ENCODE results near the gene UGT1A6.
"Not testable (repeated sequence)": the region's sequence is repeated elsewhere in the genome, so short reads cannot be mapped to it uniquely, and the experiment has no call there.

Gene UGT1A6

DNA sequence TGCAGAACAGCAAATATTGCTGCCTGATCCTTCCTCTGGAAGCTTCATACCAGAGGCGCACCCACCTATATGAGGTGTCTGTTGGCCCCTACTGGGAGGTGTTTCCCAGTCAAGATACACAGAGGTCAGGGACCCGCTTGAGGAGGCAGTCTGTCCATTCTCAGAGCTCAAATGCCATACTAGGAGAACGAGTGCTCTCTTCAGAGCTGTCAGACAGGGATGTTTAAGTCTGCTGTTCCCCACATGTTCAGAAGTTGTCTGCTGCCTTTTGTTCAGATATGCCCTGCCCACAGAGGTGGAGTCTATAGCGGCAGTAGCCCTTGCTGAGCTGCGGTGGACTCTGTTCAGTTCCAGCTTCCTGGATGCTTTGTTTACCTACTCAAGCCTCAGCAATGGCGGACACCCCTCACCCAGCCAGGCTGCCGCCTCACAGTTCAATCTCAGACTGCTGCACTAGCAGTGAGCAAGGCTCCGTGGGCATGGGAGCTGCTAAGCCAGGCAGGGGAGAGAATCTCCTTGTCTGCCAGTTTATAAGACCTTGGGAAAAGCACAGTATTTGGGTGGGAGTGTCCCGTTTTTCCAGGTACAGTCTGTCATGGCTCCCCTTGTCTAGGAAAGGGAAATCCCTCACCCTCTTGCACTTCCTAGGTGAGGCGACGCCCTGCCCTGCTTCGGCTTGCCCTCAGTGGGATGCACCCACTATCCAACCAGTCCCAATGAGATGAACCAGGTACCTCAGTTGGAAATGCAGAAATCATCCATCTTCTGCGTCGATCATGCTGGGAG is 44.4 kb downstream of the UGT1A6 start:
- DNase-seq: not testable (repeated sequence)

DNA sequence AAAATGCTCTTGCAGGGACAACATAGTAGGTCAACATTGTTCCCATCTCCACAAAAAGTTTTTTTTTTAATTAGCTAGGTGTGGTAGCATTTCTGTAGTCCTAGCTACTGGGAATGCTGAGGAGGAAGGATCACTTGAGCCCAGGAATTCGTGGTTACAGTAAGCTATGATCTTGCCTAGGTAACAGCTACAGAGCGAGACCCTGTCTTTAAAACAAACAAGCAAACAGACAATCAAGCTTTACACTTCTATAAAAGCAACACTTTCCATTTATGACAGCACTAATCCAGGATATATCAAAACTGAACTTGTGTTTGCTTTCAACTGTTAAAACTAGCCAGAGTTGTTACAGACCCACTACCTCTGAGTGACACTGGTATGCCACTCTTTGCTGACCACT is 48.2 kb downstream of the UGT1A6 start:
- no peak for DNase-seq

DNA sequence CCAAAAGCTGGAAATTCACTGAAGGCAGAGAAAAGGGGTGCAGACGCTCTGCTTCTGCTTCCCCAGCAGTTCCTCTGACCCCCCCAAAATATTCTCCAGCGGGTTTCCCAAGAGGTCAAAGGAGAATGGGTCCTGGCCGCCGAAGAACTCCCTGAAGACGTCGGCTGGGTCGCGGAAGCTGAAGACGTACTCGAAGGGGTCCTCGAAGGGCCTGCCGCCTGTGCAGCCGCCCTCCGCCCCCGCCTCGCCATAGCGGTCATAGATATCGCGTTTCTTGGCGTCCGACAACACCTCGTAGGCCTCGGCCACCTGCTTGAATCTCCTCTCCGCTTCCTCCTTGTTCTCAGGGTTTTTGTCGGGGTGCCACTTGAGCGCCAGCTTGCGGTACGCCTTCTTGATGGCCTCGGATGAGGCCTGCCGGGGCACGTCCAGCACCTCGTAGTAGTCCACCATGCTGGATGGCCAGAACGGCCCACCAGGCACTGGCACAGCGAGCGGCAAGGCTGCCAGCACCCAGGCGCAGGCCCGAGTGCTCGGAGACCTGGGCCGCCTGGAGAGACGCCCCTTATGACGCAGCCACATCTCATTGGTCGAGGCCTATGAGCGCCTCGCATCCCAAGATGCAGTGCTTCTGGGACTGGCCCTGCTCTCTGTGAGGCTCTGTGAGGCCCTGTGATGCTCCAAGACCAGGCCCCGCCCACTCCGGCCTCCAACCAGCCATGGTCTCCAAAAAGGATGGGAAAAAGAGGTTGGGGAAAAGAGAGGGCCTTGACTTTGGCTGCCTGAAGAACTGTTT is 51.0 kb downstream of the UGT1A6 start:
- no peak for DNase-seq

DNA sequence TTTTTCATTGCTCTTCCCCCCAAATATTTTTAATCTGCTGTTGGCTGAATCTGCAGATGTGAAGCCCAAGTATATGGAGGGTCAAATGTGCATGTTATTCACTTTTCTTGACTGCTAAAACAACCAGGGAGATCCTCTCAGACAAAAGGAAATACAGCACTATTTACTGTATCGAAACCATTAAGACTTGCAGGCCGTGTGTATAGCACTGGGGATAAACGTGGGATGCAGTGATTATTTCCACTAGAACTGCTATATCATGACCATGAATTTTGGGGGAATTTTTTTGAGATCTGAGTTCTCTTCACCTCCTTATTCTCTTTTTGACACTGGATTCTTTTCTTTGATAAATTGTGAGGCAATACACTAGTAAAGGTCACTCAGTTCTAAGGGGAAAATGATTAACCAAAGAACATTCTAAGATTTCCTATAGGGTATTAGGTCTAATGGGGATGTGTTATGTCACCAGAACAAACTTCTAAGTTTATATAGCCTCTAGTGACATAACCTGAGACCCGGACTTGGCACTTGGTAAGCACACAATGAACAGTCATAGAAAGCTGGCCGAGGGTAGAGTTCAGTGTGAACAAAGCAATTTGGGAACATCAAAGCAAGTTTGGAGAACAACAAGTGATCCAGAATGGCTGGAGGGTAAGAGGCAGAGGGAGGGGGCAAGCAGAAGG is 52.5 kb downstream of the UGT1A6 start:
- no peak for DNase-seq

DNA sequence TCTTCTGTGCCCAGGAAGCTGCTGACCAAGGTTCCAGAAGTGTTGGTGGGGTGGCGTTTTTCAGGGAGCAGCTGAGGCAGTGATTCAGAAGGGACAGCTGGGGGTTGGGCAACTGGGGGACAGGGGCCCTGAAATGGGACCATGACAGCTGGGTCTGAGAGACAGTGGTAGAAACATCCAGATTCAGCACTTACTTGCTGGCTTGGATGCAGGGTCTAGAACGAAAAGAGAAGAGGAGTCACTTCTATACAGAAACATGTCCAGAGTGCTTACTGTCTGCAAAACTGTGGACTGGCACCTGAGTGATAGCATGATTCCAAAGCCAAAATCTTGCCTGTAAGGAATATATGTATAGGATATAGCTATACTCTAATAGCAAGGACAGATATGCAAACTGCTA is 53.1 kb downstream of the UGT1A6 start:
- DNase-seq: not testable (repeated sequence)

DNA sequence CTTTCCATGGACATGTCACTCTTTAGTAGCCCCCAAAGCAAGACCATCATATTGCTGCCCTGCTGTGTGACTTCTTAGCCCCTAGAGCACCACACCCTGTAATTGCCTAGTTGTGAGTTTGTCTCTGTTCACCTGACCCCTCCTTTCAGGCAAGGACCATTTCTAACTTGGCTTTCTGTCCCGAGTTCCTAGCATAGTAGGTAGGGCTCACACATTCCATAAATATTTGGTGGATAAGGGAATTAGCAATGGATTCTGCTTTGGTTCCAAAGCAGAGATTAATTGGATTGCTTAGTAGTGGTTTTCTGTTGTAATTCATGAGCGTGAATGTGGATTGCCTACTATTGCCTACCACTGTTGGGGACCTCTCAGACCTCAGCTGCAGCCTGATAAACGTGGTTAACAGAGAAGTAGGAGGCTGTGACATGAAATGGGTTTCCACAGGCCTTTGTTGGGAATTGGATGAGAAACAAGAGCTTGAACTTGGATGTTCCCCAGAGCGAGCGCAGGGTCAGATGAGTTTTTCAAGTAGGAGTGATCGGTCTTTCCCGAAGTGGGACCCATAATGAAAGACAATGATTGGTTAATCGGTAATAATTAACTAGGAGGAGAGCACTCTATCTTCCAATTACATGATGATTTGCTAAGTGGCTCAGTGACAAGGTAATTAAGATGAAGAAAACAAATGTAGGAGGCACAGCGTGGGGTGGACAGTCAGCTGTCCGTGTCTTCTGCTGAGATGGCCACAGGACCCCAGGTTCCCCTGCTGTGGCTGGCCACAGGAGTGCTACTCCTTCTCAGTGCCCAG is 54.0 kb downstream of the UGT1A6 start:
- DNase-seq: no peak

DNA sequence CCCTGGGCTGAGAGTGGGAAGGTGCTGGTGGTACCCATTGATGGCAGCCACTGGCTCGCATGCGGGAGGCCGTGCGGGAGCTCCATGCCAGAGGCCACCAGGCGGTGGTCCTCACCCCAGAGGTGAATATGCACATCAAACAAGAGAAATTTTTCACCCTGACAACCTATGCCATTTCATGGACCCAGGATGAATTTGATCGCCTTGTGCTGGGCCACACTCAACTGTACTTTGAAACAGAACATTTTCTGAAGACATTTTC is 54.5 kb downstream of the UGT1A6 start:
- DNase-seq: no peak

DNA sequence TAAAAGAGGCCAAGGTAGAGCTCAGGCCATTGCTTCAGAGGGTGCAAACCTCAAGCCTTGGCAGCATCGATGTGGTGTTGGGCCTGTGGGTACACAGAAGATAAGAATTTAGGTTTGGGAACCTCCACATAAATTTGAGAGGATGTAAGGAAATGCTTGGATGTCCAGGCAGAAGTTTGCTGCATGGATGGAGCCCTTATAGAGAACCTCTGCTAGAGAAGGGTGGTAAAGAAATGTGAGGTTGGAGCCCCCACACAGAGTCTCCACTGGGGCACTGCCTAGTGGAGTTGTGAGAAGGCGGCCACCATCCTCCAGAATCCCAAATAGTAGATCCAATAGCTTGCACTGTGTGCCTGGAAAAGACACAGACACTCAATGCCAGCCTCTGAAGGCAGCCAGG is 58.0 kb downstream of the UGT1A6 start:
- DNase-seq: not testable (repeated sequence)

DNA sequence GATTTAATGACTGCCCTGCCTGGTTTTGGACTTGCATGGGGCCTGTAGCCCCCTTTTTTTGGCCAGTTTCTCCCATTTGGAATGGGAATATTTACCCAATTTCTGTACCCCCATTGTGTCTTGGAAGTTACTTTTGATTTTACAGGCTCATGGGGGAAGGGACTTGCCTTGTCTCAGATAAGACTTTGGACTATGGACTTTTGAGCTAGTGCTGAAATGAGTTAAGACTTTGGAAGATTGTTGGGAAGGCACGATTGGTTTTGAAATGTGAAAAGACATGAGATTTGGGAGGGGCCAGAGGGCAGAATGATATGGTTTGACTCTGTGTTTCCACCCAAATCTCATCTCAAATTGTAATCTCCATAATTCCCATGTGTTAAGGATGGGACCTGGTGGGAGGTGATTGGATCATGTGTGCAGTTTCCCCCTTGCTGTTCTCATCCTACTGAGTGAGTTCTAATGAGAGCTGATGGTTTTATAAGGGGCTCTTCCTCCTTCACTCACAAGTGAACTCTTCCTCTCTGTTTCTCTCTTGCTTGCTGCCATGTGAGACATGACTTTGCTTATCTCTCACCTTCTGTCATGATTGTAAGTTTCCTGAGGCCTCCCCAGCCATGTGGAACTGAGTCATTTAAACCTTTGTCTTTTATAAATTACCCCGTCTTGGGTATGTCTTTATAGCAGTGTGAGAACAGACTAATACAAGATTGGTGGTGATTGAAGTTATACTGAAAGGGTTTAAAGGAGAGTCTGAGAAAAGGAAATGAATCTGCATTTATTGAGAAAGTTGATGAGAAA is 58.7 kb downstream of the UGT1A6 start:
- not testable (repeated sequence) for DNase-seq

DNA sequence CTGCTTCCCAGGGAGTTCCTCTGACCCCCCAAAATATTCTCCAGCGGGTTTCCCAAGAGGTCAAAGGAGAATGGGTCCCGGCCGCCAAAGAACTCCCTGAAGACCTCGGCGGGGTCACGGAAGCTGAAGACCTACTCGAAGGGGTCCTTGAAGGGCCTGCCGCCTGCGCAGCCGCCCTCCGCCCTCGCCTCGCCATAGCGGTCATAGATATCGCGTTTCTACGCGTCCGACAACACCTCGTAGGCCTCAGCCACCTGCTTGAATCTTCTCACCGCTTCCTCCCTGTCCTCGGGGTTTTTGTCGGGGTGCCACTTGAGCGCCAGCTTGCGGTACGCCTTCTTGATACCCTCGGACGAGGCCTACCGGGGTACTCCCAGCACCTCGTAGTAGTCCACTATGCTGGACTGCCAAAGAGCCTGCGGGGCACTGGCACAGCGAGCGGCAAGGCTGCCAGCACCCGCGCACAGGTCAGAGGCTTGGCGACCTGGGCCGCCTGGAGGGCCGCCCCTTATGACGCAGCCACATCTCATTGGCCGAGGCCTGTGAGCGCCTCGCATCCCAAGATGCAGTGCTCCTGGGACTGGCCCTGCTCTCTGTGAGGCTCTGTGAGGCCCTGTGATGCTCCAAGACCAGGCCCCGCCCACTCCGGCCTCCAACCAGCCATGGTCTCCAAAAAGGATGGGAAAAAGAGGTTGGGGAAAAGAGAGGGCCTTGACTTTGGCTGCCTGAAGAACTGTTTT is 62.4 kb downstream of the UGT1A6 start:
- DNase-seq: no peak

DNA sequence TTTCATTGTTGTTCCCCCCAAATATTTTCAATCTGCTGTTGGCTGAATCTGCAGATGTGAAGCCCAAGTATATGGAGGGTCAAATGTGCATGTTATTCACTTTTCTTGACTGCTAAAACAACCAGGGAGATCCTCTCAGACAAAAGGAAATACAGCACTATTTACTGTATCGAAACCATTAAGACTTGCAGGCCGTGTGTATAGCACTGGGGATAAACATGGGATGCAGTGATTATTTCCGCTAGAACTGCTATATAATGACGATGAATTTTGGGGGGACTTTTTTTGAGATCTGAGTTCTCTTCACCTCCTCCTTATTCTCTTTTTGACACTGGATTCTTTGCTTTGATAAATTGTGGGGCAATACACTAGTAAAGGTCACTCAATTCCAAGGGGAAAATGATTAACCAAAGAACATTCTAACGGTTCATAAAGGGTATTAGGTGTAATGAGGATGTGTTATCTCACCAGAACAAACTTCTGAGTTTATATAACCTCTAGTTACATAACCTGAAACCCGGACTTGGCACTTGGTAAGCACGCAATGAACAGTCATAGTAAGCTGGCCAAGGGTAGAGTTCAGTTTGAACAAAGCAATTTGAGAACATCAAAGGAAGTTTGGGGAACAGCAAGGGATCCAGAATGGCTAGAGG is 63.9 kb downstream of the UGT1A6 start:
- DNase-seq: no peak

DNA sequence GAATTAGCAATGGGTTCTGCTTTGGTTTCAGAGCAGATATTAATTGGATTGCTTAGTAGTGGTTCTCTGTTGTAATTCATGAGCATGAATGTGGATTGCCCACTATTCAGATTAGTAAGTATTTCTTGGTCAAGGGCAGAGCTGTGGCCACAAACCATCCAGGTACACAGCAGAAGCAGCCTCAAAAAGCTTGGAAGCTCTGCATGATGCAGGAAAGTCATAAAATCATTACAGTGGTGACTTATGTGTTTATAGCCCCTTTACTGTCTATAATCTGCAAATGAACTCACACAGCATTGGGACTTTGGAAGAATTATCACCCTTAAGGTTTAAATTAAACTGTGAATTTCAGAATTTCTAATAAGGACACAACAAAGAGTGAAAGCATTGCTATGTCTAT is 65.5 kb downstream of the UGT1A6 start:
- no peak for DNase-seq

DNA sequence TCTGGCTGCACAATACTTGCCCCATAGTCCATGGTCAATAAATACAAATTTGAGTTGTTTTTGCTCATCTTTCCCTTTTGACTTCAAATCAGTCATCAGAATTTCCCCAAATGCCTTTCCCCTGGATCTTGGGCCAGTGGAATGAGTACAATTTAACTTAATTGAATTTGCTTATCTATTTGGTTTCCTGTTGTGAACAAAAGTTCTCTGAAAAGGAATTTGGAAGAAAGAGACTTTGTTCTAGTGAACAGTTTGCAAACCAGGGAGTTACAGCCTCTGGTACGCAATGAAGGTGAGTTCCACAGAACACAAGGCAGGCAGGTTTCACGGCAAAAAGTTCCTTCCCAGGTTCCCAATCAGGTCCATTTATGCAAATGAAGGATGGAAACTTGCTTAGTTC is 66.2 kb downstream of the UGT1A6 start:
- DNase-seq: no peak

DNA sequence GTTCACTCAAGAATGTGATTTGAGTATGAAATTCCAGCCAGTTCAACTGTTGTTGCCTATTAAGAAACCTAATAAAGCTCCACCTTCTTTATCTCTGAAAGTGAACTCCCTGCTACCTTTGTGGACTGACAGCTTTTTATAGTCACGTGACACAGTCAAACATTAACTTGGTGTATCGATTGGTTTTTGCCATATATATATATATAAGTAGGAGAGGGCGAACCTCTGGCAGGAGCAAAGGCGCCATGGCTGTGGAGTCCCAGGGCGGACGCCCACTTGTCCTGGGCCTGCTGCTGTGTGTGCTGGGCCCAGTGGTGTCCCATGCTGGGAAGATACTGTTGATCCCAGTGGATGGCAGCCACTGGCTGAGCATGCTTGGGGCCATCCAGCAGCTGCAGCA is 67.4 kb downstream of the UGT1A6 start, which contains the start of gene UGT1A1:
Gene UGT1A1 (plus strand): TSS at position 228 of the 400 bp plus-strand sequence. CDS start 18 bp downstream, at position 246.
- no peak for DNase-seq

DNA sequence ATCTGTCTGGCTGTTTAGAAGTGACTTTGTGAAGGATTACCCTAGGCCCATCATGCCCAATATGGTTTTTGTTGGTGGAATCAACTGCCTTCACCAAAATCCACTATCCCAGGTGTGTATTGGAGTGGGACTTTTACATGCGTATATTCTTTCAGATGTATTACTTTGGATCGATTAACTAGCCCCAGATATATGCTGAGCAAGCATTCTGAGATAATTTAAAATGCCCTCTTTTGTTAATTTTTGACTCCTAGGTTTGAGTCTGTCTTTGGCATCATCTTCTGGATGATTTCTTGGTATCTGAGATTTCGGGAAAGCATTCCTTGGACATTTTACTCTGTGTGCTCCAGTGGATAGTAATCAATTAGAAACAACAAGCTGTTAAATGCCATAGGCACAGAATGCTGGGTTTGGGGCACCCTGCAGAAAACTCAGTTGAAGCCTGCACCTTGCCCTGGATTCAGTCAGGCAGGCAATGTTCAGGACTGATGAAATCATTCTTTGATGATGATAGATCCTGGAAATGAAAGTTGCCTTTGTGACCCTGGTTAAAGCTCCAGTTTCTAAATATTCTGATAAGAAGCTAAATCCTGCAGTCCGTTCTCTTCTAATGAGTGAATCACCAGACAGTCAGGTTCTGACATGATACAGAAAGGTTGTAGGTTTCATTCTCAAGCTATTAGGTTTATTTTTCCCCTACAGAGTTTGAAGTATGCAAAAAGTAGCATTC is 68.5 kb downstream of the UGT1A6 start:
- DNase-seq: no peak

DNA sequence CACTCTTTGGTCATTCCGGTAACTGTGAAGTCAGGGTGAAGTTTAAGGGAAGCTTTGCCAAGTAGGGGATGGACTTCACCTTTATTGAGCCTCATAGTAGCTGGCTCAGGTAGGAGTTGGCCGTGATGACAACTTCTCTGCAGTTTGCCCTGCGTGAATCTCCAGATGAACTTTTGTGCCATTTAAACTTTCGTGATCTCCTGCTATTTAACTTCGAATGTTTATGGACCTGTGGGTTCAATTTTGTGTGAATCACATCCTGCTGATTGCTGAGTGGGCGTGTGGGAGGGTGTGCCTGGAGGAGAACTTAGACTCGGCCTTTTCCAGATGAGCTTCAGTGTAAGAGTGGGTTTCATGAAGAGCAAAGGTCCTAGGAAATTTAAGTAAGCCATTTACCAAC is 71.6 kb downstream of the UGT1A6 start:
- no peak for DNase-seq

DNA sequence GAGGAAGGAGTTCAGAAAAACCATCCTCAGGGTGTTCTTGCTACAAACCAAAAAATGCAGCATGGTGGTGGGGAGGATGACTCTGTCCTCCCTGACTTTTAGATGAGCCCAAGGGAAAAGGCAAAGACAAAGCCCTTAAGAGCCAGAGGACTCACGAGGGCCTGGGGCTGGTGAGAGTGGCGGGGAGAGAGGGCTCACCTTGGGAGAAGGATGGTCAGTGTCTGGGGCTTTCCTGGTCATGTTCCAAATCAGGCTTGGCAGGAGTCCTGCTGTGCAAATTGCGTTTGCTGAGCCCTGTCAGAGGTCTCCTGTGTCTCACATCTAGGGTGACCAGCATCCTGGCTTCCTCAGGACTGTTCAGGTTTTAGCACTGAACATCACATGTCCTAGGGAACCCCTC is 72.1 kb downstream of the UGT1A6 start:
- no peak for DNase-seq

DNA sequence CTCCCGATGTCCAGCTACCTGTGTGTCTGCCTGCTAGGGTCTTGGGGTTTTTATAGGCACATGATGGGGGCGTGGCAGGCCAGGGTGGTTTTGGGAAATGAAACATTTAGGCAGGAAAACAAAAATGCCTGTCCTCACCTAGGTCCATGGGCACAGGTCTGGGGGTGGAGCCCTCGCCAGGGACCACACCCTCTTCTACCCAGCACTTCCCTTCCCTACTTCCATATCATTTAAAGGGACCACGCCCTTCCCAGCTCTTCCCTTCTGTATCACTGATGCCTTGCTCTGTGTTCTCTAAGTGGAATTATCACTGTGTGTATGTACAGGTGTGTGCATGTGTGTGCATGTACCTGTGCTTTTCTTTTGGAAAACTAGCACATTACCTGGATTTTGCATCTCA is 73.7 kb downstream of the UGT1A6 start:
- no peak for DNase-seq

DNA sequence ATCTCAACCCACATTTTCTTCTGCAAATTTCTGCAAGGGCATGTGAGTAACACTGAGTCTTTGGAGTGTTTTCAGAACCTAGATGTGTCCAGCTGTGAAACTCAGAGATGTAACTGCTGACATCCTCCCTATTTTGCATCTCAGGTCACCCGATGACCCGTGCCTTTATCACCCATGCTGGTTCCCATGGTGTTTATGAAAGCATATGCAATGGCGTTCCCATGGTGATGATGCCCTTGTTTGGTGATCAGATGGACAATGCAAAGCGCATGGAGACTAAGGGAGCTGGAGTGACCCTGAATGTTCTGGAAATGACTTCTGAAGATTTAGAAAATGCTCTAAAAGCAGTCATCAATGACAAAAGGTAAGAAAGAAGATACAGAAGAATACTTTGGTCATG is 75.4 kb downstream of the UGT1A6 start:
- no peak for DNase-seq

DNA sequence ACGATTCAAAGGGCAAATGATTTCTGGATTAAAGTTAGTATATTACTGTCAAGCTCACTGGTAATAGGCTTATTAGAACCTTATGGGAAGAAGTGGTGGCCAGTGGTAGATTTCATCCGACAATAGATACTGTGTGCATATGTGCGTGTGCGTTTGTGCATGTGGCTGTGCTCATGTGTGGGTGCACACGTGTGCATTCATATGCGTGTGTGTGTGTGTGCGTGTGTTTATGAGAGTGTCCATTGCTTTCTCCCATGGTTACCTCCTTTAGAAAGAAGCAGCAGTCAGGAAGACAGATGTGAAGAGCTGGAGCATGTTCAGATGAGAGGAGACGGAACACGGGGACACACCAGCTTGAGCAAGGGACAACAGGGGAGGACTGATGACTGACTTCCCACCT is 76.6 kb downstream of the UGT1A6 start:
- DNase-seq: no peak
